Thymus (tissue), 11 donors: Measurements from ENCODE around the gene NAT9. TPM values are rescaled to one million over a fixed set of nuclear protein-coding genes. Genes with fewer than 3 reads are reported as not detected.
A peak's percentile ranks its signal among the peaks of the same experiment; 100 is the strongest.

ENCODE experiments used
- DNase-seq, 9 donors: peaks; one replicate each; pipeline ENCODE4 v3.0.0-alpha.2; 2013; ENCODE audit warnings: low spot score in 9 of 9, low read depth in 6 of 9, missing footprints in 1 of 9
- H3K27ac ChIP-seq, 2 donors: one replicate each; pipeline ENCODE4 v1.5.1; 2013; ENCODE audit warnings: control low read depth in 1 of 2, low read depth in 1 of 2, low read length in 1 of 2, mild to moderate bottlenecking in 1 of 2, moderate library complexity in 1 of 2
- H3K27me3 ChIP-seq, 2 donors: one replicate each; pipeline ENCODE4 v1.5.1; 2013; ENCODE audit warnings: low read length in 1 of 2; ENCODE audit not compliant: control insufficient read depth in 2 of 2, insufficient read depth in 1 of 2
- H3K36me3 ChIP-seq, 2 donors: one replicate each; pipeline ENCODE4 v1.5.1; 2013; ENCODE audit warnings: low read length in 1 of 2, mild to moderate bottlenecking in 1 of 2, moderate library complexity in 1 of 2; ENCODE audit not compliant: control insufficient read depth in 2 of 2, insufficient read depth in 2 of 2
- H3K4me1 ChIP-seq, 2 donors: one replicate each; pipeline ENCODE4 v1.5.1; 2013; ENCODE audit warnings: low read length in 2 of 2; ENCODE audit not compliant: control insufficient read depth in 2 of 2, insufficient read depth in 2 of 2
- H3K4me3 ChIP-seq, 2 donors: one replicate each; pipeline ENCODE4 v1.5.1; 2013; ENCODE audit warnings: low read length in 2 of 2, control low read depth in 1 of 2, mild to moderate bottlenecking in 1 of 2
- H3K9me3 ChIP-seq, 2 donors: one replicate each; pipeline ENCODE4 v1.5.1; 2013; ENCODE audit warnings: low read length in 1 of 2, mild to moderate bottlenecking in 1 of 2; ENCODE audit not compliant: control insufficient read depth in 2 of 2, insufficient read depth in 1 of 2
- WGBS: extraction: QIAGEN DNeasy Blood & Tissue Kit; methylation state at CpG from one replicate; pipeline ENCODE4 v1.1.7; 2013; 5-methylcytosine and 5-hydroxymethylcytosine counted together
- polyA plus RNA-seq: library from polyadenylated mRNA; stranded (reverse); fragments of 200-250 nt; gene quantifications from one replicate; pipeline ENCODE4 v1.2.3, GENCODE V29; 2013
- total RNA-seq: library from RNA; stranded (reverse); fragments of 120-200 nt; gene quantifications from one replicate; pipeline ENCODE4 v1.2.4, GENCODE V29; 2013
- donor health status: healthy.

Gene NAT9
- total and polyA plus RNA-seq, 2 donors = 17.8 to 31.1 TPM

DNA sequence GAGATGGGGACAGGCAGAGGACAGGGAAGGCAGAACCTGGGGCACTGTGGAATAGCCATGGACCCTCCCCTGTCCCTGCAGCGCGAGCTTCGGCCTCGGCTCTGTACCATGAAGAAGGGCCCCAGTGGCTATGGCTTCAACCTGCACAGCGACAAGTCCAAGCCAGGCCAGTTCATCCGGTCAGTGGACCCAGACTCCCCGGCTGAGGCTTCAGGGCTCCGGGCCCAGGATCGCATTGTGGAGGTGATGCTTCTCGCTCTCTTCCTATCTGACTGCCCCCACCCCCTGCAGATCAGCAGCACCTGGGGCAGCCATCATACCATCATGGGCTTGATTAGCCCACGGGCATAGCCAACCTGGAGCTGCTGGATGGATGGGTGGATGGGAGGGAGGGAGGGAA lies 14.2 kb downstream of the NAT9 start:
- Histone ChIP-seq H3K4me3 (no peak overlapping the region), H3K27ac (no peak overlapping the region), H3K9me3 (no peaks in the 10 kb centered on the region), H3K27me3 (no peaks in the 10 kb centered on the region), H3K36me3 (peaks cover 39 to 50% of the 10 kb centered on the region in 2 donors), H3K4me1 (peaks cover 36 to 49% of the 10 kb centered on the region in 2 donors)
- no peak for DNase-seq
- WGBS = 95% methylated on average over 11 of the region's 11 CpGs

GRCh38 chr17:74761419-74761818 lies 14.7 kb downstream of the NAT9 start:
- WGBS = 94% methylated on average over 5 of the region's 5 CpGs
- peaks cover 34 to 50% of the 10 kb centered on the region in 2 donors for H3K36me3 ChIP-seq
- no peak for DNase-seq
- no peak overlapping the region for H3K4me3 ChIP-seq
- H3K27ac ChIP-seq = no peak overlapping the region
- no peaks in the 10 kb centered on the region for H3K9me3 ChIP-seq
- peaks cover 39 to 54% of the 10 kb centered on the region in 2 donors for H3K4me1 ChIP-seq
- H3K27me3 ChIP-seq = no peaks in the 10 kb centered on the region

- H3K4me3 ChIP-seq = no peak overlapping the region
- H3K36me3 ChIP-seq = peaks cover 32 to 47% of the 10 kb centered on the region in 2 donors
- no peak for DNase-seq
- peaks cover 39 to 55% of the 10 kb centered on the region in 2 donors for H3K4me1 ChIP-seq
- peak overlapping the region in 1 of 2 donors; percentile 35 for H3K27ac ChIP-seq
- WGBS = 60% methylated on average over 7 of the region's 7 CpGs
- H3K9me3 ChIP-seq = no peaks in the 10 kb centered on the region
- no peaks in the 10 kb centered on the region for H3K27me3 ChIP-seq
Observed at GRCh38 chr17:74760404-74761105, 15.6 kb downstream of the NAT9 start.

DNA sequence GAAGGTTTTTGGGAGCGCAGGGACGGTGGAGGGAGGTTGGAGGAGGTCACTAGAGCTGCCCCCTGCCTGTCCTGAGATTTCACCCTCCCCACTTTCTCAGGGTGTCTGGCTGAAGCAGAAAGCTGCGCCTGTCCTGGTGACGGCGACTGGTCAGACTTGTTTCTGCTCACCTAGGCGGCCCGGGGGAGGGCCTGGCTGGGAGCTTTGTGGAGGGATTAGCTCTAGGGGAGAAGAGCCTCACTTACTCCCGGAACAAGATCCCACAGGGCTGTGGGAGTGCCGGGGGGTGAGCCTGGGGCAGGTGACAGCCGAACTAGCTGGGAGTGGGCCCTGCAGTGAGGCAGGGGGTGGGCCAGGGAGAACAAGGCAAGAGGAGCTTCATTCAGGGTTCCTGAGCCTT lies 16.2 kb downstream of the NAT9 start:
- peaks cover 31 to 45% of the 10 kb centered on the region in 2 donors for H3K36me3 ChIP-seq
- H3K4me1 ChIP-seq = peaks cover 39 to 60% of the 10 kb centered on the region in 2 donors
- H3K4me3 ChIP-seq = no peak overlapping the region
- no peaks in the 10 kb centered on the region for H3K9me3 ChIP-seq
- 55% methylated on average over 10 of the region's 10 CpGs for WGBS
- H3K27ac ChIP-seq = peak overlapping the region in 1 of 2 donors; percentile 82
- no peak for DNase-seq
- H3K27me3 ChIP-seq = no peaks in the 10 kb centered on the region

GRCh38 chr17:74759243-74759801 lies 16.8 kb downstream of the NAT9 start:
- 5% methylated on average over 9 of the region's 9 CpGs for WGBS
- Histone ChIP-seq H3K9me3 (no peaks in the 10 kb centered on the region), H3K4me1 (peaks cover 39 to 66% of the 10 kb centered on the region in 2 donors), H3K4me3 (peak overlapping the region; percentile 10 to 25), H3K36me3 (peaks cover 26 to 42% of the 10 kb centered on the region in 2 donors), H3K27ac (peak overlapping the region; percentile 81 to 82), H3K27me3 (no peaks in the 10 kb centered on the region)
- DNase-seq = peak in 4 of 9 donors; percentile 14 to 81 (median 61)

DNA sequence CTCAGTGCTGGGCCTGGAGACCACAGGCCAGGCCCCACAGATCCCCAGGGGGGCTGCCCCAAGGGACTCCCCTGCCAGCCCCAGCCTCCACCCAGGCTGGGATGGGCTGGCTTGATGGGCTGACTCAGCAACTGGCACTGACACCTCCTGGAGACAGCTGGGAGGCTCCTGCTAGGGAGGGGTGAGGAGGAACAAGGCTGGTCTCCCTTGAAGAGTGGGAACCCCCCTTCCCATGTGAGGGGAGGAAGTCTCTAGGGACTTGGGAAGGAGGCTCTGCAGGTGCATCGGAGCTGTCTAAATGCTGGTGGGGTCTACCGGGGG lies 17.3 kb downstream of the NAT9 start:
- DNase-seq = peak in 1 of 9 donors; percentile 54
- Histone ChIP-seq H3K36me3 (peaks cover 21 to 37% of the 10 kb centered on the region in 2 donors), H3K9me3 (no peaks in the 10 kb centered on the region), H3K4me1 (peaks cover 39 to 66% of the 10 kb centered on the region in 2 donors), H3K27ac (peak overlapping the region; percentile 81 to 82), H3K27me3 (no peaks in the 10 kb centered on the region), H3K4me3 (peak overlapping the region; percentile 10 to 25)
- WGBS = 0% methylated on average over 2 of the region's 2 CpGs

- peaks cover 42 to 63% of the 10 kb centered on the region in 2 donors for H3K4me1 ChIP-seq
- 59% methylated on average over 26 of the region's 26 CpGs for WGBS
- H3K36me3 ChIP-seq = peaks cover 15 to 33% of the 10 kb centered on the region in 2 donors
- DNase-seq = no peak
- peak overlapping the region; percentile 81 to 82 for H3K27ac ChIP-seq
- H3K4me3 ChIP-seq = peak overlapping the region; percentile 10 to 25
- H3K27me3 ChIP-seq = no peaks in the 10 kb centered on the region
- H3K9me3 ChIP-seq = no peaks in the 10 kb centered on the region
Observed at GRCh38 chr17:74757931-74758847, 18.0 kb downstream of the NAT9 start.

DNA sequence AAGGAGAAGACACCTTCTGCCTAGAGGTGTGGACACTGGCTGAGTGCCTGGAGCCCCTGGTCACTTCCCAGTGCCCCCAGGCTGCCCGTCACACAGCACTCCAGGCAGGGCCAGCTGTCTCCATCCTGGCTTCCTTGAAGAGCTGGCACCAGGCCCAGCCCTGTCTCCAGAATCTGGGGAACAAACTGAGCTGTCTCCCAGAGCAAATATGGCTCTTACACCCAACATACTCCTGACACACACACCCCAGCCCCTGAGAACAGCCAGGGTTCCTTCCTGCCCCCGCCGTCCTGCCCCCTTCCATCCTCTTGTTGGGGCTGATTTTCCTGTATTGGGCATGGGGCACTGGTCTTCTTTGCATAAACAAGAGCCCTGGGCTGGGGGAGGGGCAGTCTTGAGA lies 18.6 kb downstream of the NAT9 start:
- H3K4me3 ChIP-seq = no peak overlapping the region
- H3K36me3 ChIP-seq = peaks cover 13 to 31% of the 10 kb centered on the region in 2 donors
- DNase-seq = no peak
- peaks cover 44 to 63% of the 10 kb centered on the region in 2 donors for H3K4me1 ChIP-seq
- no peaks in the 10 kb centered on the region for H3K27me3 ChIP-seq
- H3K9me3 ChIP-seq = no peaks in the 10 kb centered on the region
- H3K27ac ChIP-seq = peak overlapping the region in 1 of 2 donors; percentile 20
- WGBS = 63% methylated on average over 3 of the region's 3 CpGs

- DNase-seq = no peak
- Histone ChIP-seq H3K36me3 (peaks cover 11 to 32% of the 10 kb centered on the region in 2 donors), H3K9me3 (no peaks in the 10 kb centered on the region), H3K4me1 (peaks cover 44 to 69% of the 10 kb centered on the region in 2 donors), H3K27ac (no peak overlapping the region), H3K4me3 (no peak overlapping the region), H3K27me3 (no peaks in the 10 kb centered on the region)
- WGBS = 78% methylated on average over 3 of the region's 3 CpGs
Observed at GRCh38 chr17:74756891-74757290, 19.3 kb downstream of the NAT9 start.
